Activated T-helper 1 cell treated with anti-CD3 and anti-CD28 coated beads, Interleukin-12 subunit alpha, Interleukin-12 subunit beta, Interleukin-2, Interleukin-4 antibody, amounts not matched to agents 30 ng/mL and 10 ng/mL and 1 ng/mL, durations not matched to agents 14 hours and 24 hours and 36 hours (primary cell): ENCODE data around the gene TGFBR3L. TPM values are rescaled to one million over a fixed set of nuclear protein-coding genes. Genes with fewer than 3 reads are reported as not detected.
"Not testable (repeated sequence)": the region's sequence is repeated elsewhere in the genome, so short reads cannot be mapped to it uniquely, and the experiment has no call there.

Experiments used
- DNase-seq: peaks from one replicate; pipeline ENCODE4 v3.0.0; 2021; ENCODE audit warnings: low spot score
- H3K27ac Mint-ChIP-seq: one replicate; pipeline ENCODE4 v1.8.0; 2021; ENCODE audit warnings: mild to moderate bottlenecking, mixed read lengths
- H3K27me3 Mint-ChIP-seq: one replicate; pipeline ENCODE4 v1.8.0; 2022; ENCODE audit warnings: mild to moderate bottlenecking, moderate library complexity, mixed read lengths; ENCODE audit not compliant: insufficient read depth
- H3K36me3 Mint-ChIP-seq: one replicate; pipeline ENCODE4 v1.8.0; 2021; ENCODE audit warnings: low read depth, mixed read lengths
- H3K4me1 Mint-ChIP-seq: one replicate; pipeline ENCODE4 v1.8.0; 2021; ENCODE audit warnings: low read depth, mixed read lengths
- H3K4me3 Mint-ChIP-seq: one replicate; pipeline ENCODE4 v1.8.0; 2021; ENCODE audit warnings: mild to moderate bottlenecking, moderate library complexity, mixed read lengths
- H3K9me3 Mint-ChIP-seq: one replicate; pipeline ENCODE4 v1.8.0; 2021; ENCODE audit warnings: mixed read lengths
- intact Hi-C: fragments of 100-400 bp; cut with micrococcal nuclease; formaldehyde crosslinking; loops from one replicate; pipeline ENCODE4 v1.15.1; 2024
- total RNA-seq: library from RNA; stranded (reverse); gene quantifications from 2 replicates; pipeline ENCODE4 v1.2.3, GENCODE V29; 2022

The TGFBR3L gene
- total RNA-seq, 1 donor from 2014 or later = 6.9 TPM

DNA sequence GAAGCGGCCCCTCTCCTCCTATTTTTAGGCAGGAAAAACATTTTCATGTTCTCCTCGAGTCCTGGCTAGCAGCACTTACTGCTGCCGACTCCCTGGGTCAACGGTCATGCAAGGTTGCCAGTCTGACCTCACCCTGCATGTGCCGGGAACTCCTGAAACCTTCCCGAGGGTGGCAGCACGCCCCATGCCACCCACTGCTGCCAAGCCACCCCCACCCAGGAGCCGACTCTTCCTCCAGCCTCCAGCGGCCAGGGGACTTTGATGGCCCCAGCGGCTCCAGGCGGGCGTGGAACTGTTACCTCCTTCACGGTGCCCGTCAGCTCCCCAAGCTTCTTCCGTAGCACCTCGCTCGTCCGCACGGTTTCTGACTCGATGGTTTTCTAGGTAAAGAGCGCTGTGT, 20.1 kb downstream of the TGFBR3L start:
- H3K4me1 Mint-ChIP-seq = peaks cover 5% of the 10 kb centered on the region
- no peak overlapping the region for H3K27ac Mint-ChIP-seq
- H3K27me3 Mint-ChIP-seq = no peaks in the 10 kb centered on the region
- intact Hi-C loops = no loop called here
- H3K4me3 Mint-ChIP-seq = no peak overlapping the region
- H3K9me3 Mint-ChIP-seq = no peaks in the 10 kb centered on the region
- no peak for DNase-seq
- H3K36me3 Mint-ChIP-seq = peaks cover 13% of the 10 kb centered on the region

DNA sequence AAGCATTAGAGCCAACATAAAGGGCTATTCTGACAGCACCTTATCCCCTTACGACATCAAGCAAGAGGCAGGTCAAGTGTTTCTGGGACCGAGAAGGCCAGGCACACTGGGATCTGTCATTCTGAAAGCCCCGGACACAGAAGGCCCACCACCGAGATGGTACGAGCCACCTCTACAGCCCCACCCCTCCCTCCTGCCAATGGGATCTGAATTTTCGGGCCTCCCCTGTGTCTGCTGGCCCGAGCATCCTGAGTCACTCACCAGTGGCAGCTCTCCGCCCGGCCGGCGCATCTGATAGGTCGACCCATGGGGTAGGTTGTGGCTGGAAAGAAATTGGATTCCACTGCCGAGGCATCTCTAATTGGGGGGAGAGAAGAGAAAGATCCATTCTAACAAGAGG, 26.2 kb downstream of the TGFBR3L start:
- Mint-ChIP-seq H3K4me3 (peak overlapping the region; percentile 55), H3K27me3 (no peaks in the 10 kb centered on the region), H3K36me3 (peaks cover 22% of the 10 kb centered on the region), H3K9me3 (no peaks in the 10 kb centered on the region), H3K27ac (no peak overlapping the region), H3K4me1 (peaks cover 27% of the 10 kb centered on the region)
- intact Hi-C loops = loop anchor here (5.0 to 10.0 kb wide), 2 partner anchors 111 to 574 kb away; partner anchors contain the start of genes CCL25 and ZNF414
- DNase-seq = no peak

DNA sequence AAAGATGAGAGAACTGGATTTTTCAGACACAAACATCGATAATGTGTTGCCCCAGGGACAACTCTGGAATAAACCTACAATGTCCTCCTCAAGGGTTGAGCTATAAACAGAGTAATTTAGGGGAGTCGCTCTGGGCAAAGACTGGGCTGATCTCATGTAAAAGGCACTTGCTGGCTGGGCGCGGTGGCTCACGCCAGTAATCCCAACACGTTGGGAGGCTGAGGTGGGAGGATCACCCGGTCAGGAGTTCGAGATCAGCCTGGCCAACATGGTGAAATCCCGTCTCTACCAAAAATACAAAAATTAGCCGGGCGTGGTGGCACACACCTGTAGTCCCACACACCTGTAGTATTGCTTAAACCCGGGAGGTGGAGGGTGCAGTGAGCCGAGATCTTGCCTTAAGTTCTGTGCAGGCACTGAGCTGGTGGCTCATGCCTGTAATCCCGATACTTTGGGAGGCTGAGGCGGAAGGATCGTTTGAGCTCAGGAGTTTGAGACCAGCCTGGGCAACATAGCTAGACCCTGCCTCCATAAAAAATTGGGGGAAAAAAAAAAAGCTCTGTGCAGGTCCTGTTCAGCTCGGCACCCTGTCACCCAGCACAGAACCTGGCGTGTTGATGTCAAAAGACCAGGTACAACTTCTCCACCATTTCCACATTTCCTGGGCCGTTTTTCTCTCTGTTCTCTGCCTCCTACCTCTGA, 27.4 kb downstream of the TGFBR3L start:
- H3K36me3 Mint-ChIP-seq = peaks cover 15% of the 10 kb centered on the region
- H3K27me3 Mint-ChIP-seq = no peaks in the 10 kb centered on the region
- H3K27ac Mint-ChIP-seq = peak overlapping the region; percentile 18
- DNase-seq = no peak
- H3K4me3 Mint-ChIP-seq = peak overlapping the region; percentile 87
- peaks cover 27% of the 10 kb centered on the region for H3K4me1 Mint-ChIP-seq
- no peaks in the 10 kb centered on the region for H3K9me3 Mint-ChIP-seq
- intact Hi-C loops = loop anchor here (2.0 to 10.0 kb wide), 3 partner anchors 71 to 573 kb away; partner anchors contain the start of genes CCL25 and ZNF414

DNA sequence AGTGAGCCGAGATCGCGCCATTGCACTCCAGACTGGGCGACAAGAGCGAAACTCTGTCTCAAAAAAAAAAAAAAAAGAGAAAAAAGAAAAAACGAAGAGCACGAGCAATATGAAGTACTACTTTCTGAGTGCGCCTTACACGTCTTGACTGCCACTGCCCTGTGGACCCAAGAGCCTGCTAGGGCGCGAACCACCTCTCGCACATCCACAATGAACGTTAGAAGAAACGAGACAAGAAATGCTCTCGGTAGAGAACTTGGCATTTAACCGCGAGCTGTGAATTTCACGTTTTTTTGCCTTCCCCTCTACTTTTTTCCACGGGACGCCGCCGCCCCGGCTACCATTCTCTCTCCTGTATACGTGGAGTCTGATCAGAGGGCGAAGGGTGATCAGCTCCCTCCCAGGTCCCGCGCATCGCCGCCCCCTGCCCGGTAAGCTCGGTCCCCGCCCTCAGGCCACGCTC, 28.4 kb downstream of the TGFBR3L start:
- H3K9me3 Mint-ChIP-seq = no peaks in the 10 kb centered on the region
- DNase-seq = no peak
- peak overlapping the region; percentile 98 for H3K27ac Mint-ChIP-seq
- peak overlapping the region; percentile 87 for H3K4me3 Mint-ChIP-seq
- peaks cover 27% of the 10 kb centered on the region for H3K4me1 Mint-ChIP-seq
- H3K27me3 Mint-ChIP-seq = no peaks in the 10 kb centered on the region
- H3K36me3 Mint-ChIP-seq = peaks cover 13% of the 10 kb centered on the region
- intact Hi-C loops = loop anchor here (1.0 to 10.0 kb wide), 9 partner anchors 14 to 572 kb away; partner anchors contain the start of genes CCL25, CD320, MAP2K7 and NDUFA7

DNA sequence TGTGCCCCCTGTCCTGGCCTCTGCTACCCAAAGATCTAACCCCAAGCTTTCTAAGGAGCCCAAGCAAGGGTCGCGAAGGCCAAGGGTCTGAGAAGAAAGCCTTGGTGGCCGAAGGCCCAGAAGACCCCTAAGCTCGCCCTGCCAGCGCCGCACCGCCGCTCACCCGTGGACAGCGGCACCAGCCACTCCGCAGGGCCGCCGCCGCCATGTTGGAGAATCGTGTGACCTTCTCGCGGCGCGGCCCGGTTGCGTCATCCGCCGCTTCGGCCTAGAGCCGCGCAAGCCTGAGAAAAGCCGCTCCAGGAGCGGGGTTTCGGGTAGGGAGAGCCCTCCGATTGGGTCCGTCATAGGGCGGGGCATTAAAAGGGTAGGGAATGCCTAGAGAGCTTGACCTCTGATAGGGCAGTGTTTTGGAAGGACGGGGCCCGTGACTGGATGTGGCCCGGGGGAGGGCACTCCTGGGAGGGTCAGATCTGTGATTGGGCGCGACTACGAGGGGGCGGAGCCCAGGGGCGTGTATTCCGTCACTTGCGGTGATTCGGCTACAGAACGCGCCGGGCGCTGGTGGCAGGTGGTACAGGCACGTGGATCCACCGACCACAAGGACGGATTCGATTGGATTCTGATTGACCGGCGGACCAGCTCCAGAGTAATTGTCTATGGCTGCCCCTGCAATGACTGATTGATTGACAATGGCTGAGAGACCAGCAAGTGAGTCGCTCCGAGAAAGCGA, 29.0 kb downstream of the TGFBR3L start, which contains the start of gene TIMM44:
TSS of gene TIMM44 (minus strand) at position 223 of the 733 bp plus-strand sequence. CDS start at position 208, 15 bp downstream.
- no peaks in the 10 kb centered on the region for H3K27me3 Mint-ChIP-seq
- H3K27ac Mint-ChIP-seq = peak within 1 kb of the TSS; percentile 98
- peak; percentile 99 for DNase-seq

DNA sequence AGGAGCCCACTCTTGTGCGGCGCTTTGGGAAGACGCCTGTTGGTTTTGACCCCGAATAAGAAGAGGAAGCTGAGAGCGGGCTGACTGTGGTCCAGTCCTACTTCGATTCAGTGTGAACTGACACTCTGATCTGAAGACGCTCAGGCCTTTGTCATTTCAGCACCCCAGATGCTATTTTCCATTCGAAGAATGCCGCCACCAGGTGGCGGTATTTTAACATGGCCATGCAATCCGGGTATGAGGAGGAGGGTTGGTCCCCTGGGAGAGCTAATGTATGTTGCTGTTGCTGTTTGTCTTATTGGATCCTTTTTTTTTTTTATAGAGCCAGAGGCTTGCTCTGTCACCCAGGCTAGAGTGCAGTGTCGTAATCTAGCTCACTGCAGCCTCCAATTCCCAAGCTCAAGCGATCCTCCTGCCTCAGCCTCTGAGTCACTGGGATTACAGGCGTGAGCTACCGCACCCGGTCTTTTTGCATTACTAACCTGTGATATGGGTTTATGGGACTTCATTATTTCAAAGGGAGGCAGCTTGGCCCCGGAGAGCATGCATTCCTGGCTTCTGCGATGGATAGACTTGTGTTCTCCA, 29.6 kb downstream of the TGFBR3L start:
- no peaks in the 10 kb centered on the region for H3K9me3 Mint-ChIP-seq
- peaks cover 9% of the 10 kb centered on the region for H3K36me3 Mint-ChIP-seq
- peak overlapping the region; percentile 98 for H3K27ac Mint-ChIP-seq
- intact Hi-C loops = loop anchor here (1.0 to 10.0 kb wide), 6 partner anchors 58 to 571 kb away; partner anchors contain the start of genes CCL25 and ZNF414
- H3K4me1 Mint-ChIP-seq = peaks cover 22% of the 10 kb centered on the region
- no peaks in the 10 kb centered on the region for H3K27me3 Mint-ChIP-seq
- peak; percentile 79 for DNase-seq
- peak overlapping the region; percentile 87 for H3K4me3 Mint-ChIP-seq

More for the DNA sequence above, 29.0 kb downstream of the TGFBR3L start, which contains the start of gene TIMM44:
- Mint-ChIP-seq H3K36me3 (peaks cover 13% of the 10 kb centered on the region), H3K9me3 (no peaks in the 10 kb centered on the region), H3K4me1 (peaks cover 27% of the 10 kb centered on the region), H3K4me3 (peak within 1 kb of the TSS; percentile 87)
- intact Hi-C loops = loop anchor here (1.0 to 10.0 kb wide), 13 partner anchors 14 to 571 kb away; partner anchors contain the start of genes CCL25, CD320, MAP2K7 and NDUFA7

DNA sequence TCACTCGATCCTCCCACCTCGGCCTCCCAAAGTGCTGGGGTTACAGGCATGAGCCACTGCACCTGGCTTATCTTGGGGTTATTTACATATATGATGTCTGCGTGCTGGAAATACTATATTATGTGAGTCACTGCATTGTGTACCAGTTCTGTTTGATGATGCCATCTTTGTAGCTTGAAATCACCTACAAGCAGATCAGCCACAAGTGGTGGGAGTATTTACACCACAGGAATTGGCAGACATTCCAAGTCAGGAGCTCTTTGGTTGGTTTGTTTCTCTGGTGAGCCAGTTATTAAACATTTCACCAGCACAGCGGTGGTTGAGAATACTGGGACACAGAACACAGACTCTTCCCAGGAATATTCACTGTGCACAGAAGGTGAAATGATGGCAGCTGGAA, 33.3 kb downstream of the TGFBR3L start:
- Mint-ChIP-seq H3K27ac (no peak overlapping the region), H3K27me3 (no peaks in the 10 kb centered on the region), H3K9me3 (no peaks in the 10 kb centered on the region), H3K36me3 (no peaks in the 10 kb centered on the region), H3K4me1 (peaks cover 16% of the 10 kb centered on the region), H3K4me3 (no peak overlapping the region)
- DNase-seq = no peak
- intact Hi-C loops = loop anchor here (10.0 kb wide), 1 partner anchor 567 kb away; the partner anchor contains the start of gene ZNF414

DNA sequence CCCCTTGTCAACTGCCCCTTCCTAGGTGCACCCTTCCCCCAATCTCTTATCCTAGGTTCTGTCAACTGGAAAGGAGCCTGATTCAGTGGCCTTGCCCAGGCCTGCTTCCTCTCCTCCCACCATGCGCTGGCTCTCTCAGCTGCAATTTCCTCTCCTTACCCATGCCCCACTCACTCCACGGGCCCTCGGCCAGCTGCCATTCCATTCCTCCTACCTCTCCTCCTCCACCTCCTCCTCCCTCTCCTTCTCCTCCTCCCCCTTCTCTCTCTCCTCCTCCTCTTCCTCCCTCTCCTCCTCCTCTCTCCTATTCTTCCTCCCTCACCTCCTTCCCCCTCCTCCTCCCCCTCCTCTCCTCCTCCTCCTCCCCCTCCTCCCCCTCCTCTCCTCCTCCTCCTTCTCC, 38.4 kb downstream of the TGFBR3L start:
- Mint-ChIP-seq H3K4me3 (no peak overlapping the region), H3K9me3 (no peaks in the 10 kb centered on the region), H3K27ac (no peak overlapping the region), H3K36me3 (peaks cover 2% of the 10 kb centered on the region), H3K4me1 (no peaks in the 10 kb centered on the region), H3K27me3 (no peaks in the 10 kb centered on the region)
- intact Hi-C loops = no loop called here
- DNase-seq = no peak

DNA sequence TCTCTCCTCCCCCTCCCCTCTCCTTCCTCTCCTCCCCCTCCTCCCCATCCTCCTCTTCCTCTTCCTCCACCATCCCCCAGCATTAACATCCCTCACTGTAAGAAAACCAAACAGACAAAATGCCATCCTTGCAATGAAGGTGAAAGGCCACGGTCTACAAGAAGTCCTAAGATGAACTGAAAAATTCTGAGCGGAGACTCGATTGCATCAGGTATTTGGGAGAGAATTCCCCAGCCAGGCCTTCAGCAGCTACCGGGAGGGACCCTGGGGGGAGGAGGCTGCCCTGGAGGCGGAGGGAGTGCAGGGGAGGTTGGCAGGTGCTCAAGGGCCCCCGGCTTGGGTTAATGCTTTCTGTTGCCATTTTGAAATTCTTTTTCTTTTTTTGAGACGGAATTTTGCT, 38.9 kb downstream of the TGFBR3L start:
- H3K4me3 Mint-ChIP-seq = no peak overlapping the region

DNA sequence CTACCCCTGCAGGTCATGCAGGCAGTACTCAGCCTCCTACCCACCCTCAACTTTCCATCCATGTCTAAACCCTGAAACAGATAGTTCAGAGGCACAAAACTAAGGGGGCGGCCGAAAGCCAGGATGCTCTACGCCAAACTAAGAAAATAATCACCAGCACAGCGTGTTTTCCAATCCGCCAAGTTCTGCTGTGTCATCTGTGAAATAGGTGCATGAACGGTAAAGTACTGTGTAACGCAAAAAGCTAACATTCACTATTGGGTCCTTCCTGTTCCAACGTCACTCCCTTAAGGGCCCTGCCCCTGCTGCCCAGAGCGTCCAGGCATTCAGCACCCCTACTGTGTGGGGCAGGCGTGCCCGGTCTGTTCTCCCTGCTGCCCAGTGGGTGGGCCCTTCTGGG, 41.1 kb downstream of the TGFBR3L start:
- Mint-ChIP-seq H3K27me3 (no peaks in the 10 kb centered on the region), H3K9me3 (no peaks in the 10 kb centered on the region), H3K4me3 (no peak overlapping the region), H3K36me3 (peaks cover 4% of the 10 kb centered on the region), H3K27ac (no peak overlapping the region), H3K4me1 (no peaks in the 10 kb centered on the region)
- DNase-seq = no peak
- intact Hi-C loops = no loop called here

More for the DNA sequence above, 38.9 kb downstream of the TGFBR3L start:
- Mint-ChIP-seq H3K4me1 (no peaks in the 10 kb centered on the region), H3K9me3 (no peaks in the 10 kb centered on the region), H3K27me3 (no peaks in the 10 kb centered on the region), H3K36me3 (peaks cover 2% of the 10 kb centered on the region), H3K27ac (peak overlapping the region; percentile 4)
- no peak for DNase-seq
- intact Hi-C loops = no loop called here

DNA sequence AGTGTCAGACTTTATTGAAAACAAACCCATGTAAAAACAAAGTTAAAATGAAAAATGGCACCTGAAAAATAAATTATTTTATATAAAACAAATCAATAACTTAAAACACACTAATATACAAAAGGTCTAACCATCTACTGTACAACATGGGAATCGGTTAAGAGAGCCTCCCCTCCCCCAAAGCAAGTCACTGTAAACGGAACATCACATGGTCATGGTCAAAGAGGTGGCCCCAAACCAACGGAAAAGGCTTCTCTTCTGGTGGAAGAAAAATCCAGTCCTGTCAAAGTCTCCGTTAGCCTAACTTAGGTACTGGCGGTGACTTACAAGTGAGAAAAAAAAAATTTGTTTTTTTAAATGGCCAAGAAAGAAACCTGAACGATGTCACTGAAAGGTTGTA, 44.6 kb downstream of the TGFBR3L start:
- Mint-ChIP-seq H3K4me1 (no peaks in the 10 kb centered on the region), H3K4me3 (no peak overlapping the region), H3K27ac (no peak overlapping the region), H3K27me3 (no peaks in the 10 kb centered on the region), H3K9me3 (no peaks in the 10 kb centered on the region), H3K36me3 (peaks cover 10% of the 10 kb centered on the region)
- DNase-seq = no peak
- intact Hi-C loops = no loop called here

DNA sequence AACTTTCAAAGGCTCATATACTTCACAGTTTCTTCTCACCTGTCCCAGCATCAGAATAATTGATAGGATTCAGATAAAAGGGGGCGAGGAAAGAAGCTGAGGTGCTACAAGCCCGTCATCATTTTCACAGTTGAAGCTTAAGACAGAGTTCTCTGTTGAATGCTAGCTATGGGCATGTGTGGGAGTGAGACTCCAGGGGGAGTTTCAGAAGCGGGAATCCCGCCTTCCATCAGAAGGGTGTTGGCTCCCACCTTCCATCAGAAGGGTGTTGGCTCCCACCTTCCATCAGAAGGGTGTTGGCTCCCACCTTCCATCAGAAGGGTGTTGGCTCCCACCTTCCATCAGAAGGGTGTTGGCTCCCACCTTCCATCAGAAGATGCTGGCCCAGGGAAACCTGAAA, 46.5 kb downstream of the TGFBR3L start:
- H3K27ac Mint-ChIP-seq, H3K9me3 Mint-ChIP-seq, H3K27me3 Mint-ChIP-seq, H3K4me3 Mint-ChIP-seq, H3K4me1 Mint-ChIP-seq, DNase-seq, intact Hi-C loops: not testable (repeated sequence)
- peaks cover 16% of the 10 kb centered on the region for H3K36me3 Mint-ChIP-seq
